ENCODE data around the gene SPATS2.

Gene SPATS2

DNA sequence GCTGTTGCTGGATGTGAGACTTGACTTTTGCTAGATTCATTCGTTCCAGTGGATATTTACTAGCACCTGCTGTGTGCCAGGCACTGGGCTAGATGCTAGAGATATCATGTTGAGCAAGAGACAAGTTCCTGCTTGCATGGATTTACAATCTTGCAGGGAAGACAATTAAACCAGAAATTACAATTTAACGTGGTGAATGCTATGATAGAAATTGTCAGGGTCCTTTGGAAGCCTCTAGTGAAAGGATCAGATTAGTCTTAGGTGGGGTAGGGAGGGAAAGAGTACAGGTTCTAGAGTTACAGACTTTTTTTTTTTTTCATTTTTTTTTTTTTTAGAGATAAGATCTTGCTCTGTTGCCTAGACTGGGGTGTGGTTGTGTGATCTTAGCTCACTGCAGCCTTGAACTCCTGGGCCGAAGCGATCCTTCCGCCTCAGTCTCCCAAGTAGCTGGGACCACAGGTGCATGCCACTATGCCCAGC lies 36.7 kb downstream of the SPATS2 start:
- Histone ChIP-seq H3K27me3 (no peaks in the 10 kb centered on the region), H3K36me3 (peaks cover 21% of the 10 kb centered on the region), H3K27ac (no peak overlapping the region), H3K4me2 (no peak overlapping the region), H3K4me1 (no peaks in the 10 kb centered on the region), H3K9ac (no peak overlapping the region), H3K9me3 (no peaks in the 10 kb centered on the region; the same call in 1 of the 2 replicates), H3K4me3 (no peak overlapping the region), H4K20me1 (peaks cover 80% of the 10 kb centered on the region)
- TF ChIP-seq Cebpa-rat (IDR thresholded peaks at IDR 0.05) = no peak

DNA sequence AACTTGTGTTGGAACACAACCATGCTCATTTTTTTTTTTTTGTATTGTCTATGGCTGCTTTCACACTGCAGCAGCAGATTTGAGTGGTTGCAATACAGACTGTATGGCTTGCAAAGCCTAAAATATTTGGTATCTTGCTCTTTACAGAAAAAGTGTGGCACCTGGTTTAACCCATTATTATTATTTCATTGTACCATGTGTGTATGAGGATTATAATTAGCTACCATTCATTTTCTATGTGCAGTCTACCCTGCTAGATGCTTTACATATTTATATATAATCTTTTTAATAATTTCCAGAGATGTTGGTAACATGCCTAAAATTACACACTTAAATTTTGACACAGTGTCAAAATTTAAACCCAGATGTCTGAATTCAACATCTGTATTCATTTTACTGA lies 37.7 kb downstream of the SPATS2 start:
- no peak for TF ChIP-seq Cebpa-rat (IDR thresholded peaks at IDR 0.05)

DNA sequence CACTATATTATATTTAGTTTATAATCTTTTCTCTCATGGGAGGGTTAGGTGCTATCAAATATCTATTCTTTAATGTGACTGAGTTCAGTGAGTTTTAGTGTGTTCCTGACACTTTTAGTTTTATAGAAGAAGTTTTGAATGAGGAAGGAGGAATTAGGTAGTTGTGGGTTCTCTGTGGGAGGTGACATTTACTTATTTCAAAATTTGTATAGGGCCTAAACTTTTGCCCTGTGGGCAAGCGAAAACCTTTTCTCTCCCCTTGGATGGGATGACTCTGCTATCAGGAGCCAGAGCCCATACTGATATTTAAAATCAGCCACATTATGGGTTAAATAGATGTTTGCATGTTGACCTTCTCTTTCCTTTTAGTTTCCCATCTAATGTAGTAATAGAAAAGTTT lies 43.6 kb downstream of the SPATS2 start:
- Histone ChIP-seq H3K36me3 (peaks cover 30% of the 10 kb centered on the region), H3K27me3 (no peaks in the 10 kb centered on the region), H3K4me2 (no peak overlapping the region), H3K9ac (no peak overlapping the region), H3K4me1 (no peaks in the 10 kb centered on the region), H3K9me3 (no peaks in the 10 kb centered on the region; the same call in 1 of the 2 replicates), H3K4me3 (no peak overlapping the region), H3K27ac (no peak overlapping the region), H4K20me1 (peaks cover 39% of the 10 kb centered on the region)
- TF ChIP-seq Cebpa-rat (IDR thresholded peaks at IDR 0.05) = no peak

More for the DNA sequence above, 37.7 kb downstream of the SPATS2 start:
- no peak overlapping the region for H3K9ac ChIP-seq
- no peaks in the 10 kb centered on the region for H3K4me1 ChIP-seq
- no peak overlapping the region for H3K4me2 ChIP-seq
- H3K4me3 ChIP-seq = no peak overlapping the region
- peaks cover 25% of the 10 kb centered on the region for H3K36me3 ChIP-seq
- H3K27me3 ChIP-seq = no peaks in the 10 kb centered on the region
- peaks cover 72% of the 10 kb centered on the region for H4K20me1 ChIP-seq
- no peak overlapping the region for H3K27ac ChIP-seq
- H3K9me3 ChIP-seq = no peaks in the 10 kb centered on the region; the same call in 1 of the 2 replicates

DNA sequence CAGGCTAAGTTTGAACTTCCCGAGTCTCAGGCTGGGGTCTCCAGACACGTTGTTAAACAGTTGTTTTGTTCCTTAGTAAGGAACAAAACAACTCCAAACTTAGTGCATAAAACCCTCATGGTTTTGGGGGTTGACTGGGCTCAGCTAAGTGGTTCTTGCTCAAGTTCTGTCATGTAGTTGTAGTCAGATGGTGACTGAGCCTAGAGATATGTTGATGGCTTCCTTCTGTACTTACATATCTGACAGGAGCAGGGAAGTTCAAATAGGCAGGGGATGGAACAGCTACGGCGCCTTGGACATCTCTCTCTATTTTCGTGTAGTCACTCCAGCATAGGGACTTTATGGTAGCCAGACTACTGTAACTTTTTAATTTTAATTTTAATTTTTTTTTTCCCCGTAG lies 45.7 kb downstream of the SPATS2 start:
- Histone ChIP-seq H3K4me2 (no peak overlapping the region), H3K36me3 (peaks cover 22% of the 10 kb centered on the region), H3K27me3 (no peaks in the 10 kb centered on the region), H3K4me3 (no peak overlapping the region), H4K20me1 (peaks cover 21% of the 10 kb centered on the region), H3K9ac (no peak overlapping the region), H3K27ac (no peak overlapping the region), H3K9me3 (no peaks in the 10 kb centered on the region), H3K4me1 (no peaks in the 10 kb centered on the region)
- TF ChIP-seq Cebpa-rat (IDR thresholded peaks at IDR 0.05) = no peak

DNA sequence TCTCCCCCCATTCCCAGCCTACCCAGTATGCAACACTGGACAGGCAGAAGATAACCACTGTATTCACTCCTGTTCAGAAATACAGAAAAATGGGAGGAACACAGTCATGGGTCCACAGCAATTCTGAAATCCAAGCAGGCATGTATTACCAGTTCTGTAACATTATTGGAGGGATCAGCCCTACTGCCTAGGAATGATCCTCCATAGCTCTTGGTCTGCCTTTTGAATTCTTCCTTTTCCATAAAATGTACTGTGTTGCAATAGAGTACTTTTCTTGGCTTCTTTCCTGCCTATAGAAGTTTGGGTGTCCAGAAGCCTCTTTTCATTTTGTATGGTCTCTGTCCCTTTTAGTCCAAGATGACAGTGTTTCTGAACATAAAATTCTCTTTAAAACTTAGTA lies 46.5 kb downstream of the SPATS2 start:
- peaks cover 5% of the 10 kb centered on the region for H3K4me1 ChIP-seq
- H3K36me3 ChIP-seq = peaks cover 14% of the 10 kb centered on the region; the same call in 1 of the 2 replicates
- no peaks in the 10 kb centered on the region for H3K9me3 ChIP-seq
- no peak for TF ChIP-seq Cebpa-rat (IDR thresholded peaks at IDR 0.05)
- no peaks in the 10 kb centered on the region for H3K27me3 ChIP-seq
- no peak overlapping the region for H3K27ac ChIP-seq
- H3K4me2 ChIP-seq = no peak overlapping the region
- no peak overlapping the region for H3K4me3 ChIP-seq
- H4K20me1 ChIP-seq = peaks cover 27% of the 10 kb centered on the region
- no peak overlapping the region for H3K9ac ChIP-seq

DNA sequence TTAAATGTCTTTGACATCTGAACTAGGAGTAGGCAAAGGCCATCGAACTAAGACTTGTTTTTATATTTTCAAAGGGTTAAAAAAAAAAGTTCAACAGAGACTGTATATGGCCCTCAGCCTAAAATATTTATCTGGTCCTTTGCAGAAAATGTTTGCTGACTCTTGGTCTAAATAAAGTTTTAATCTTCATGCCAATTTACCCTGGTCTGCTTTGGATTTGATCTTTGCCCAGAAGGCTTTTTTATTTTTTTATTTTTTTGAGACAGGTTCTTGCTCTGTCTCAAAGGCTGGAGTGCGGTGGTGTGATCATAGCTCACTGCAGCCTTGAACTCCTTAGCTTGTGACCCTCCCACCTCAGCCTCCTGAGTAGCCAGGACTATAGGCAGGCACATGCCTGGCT lies 47.1 kb downstream of the SPATS2 start:
- TF ChIP-seq Cebpa-rat (IDR thresholded peaks at IDR 0.05) = no peak
- H3K27me3 ChIP-seq = no peaks in the 10 kb centered on the region
- H3K4me1 ChIP-seq = peaks cover 11% of the 10 kb centered on the region
- H3K4me2 ChIP-seq = no peak overlapping the region
- H3K4me3 ChIP-seq = no peak overlapping the region
- peaks cover 32% of the 10 kb centered on the region for H4K20me1 ChIP-seq
- no peaks in the 10 kb centered on the region for H3K9me3 ChIP-seq
- H3K36me3 ChIP-seq = 0 out of 2 replicates have a peak, but pooled peaks cover 11% of the 10 kb centered on the region
- H3K27ac ChIP-seq = no peak overlapping the region
- no peak overlapping the region for H3K9ac ChIP-seq

DNA sequence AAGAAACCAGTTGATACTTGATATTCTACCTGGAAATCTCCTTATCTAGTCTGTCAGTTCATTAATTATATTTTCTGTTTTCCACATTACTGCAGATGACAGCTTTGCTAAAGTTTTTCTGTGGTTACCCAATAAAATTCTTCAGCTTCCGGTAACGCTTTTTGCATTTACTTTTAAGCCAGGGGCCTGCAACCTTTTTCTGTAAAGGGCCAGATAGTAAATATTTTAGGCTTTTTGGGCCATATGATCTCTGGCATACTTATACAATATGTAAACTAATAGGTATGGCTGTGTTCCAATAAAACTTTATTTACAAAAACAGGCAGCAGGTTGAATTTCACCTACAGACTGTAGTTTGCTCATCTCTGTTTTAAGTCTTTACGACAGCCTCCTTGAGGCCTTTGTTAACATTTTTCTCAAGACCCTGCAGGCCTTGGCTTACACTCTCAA lies 48.3 kb downstream of the SPATS2 start:
- Histone ChIP-seq H4K20me1 (peaks cover 35% of the 10 kb centered on the region), H3K4me2 (no peak overlapping the region), H3K4me1 (peaks cover 12% of the 10 kb centered on the region), H3K9me3 (no peaks in the 10 kb centered on the region), H3K27ac (no peak overlapping the region), H3K4me3 (no peak overlapping the region), H3K9ac (no peak overlapping the region), H3K27me3 (no peaks in the 10 kb centered on the region), H3K36me3 (peaks cover 15% of the 10 kb centered on the region; the same call in 1 of the 2 replicates)
- no peak for TF ChIP-seq Cebpa-rat (IDR thresholded peaks at IDR 0.05)

DNA sequence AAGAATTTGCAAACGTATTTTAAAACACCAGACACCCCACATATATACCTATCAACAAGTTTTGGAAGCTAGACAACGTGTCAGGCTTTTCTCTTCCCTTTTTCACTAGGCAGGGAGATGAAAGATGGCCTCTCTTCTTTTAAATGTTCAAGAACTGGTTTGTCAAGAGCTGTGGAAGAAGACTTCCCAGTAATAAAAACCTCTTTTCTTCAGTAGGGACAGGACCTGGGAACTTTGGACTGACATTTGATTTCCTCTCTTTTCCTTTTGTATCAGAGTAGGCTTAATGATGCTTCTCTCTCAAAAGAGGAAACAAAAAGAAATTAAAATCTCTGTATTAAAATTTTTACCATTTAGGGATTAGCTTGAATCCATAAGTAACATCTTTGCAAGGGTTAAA lies 49.6 kb downstream of the SPATS2 start:
- peaks cover 44% of the 10 kb centered on the region for H4K20me1 ChIP-seq
- H3K27ac ChIP-seq = no peak overlapping the region
- H3K36me3 ChIP-seq = peaks cover 19% of the 10 kb centered on the region; the same call in 1 of the 2 replicates
- H3K4me1 ChIP-seq = peaks cover 12% of the 10 kb centered on the region
- H3K4me2 ChIP-seq = no peak overlapping the region
- no peak for TF ChIP-seq Cebpa-rat (IDR thresholded peaks at IDR 0.05)
- no peak overlapping the region for H3K4me3 ChIP-seq
- no peak overlapping the region for H3K9ac ChIP-seq
- H3K27me3 ChIP-seq = no peaks in the 10 kb centered on the region
- H3K9me3 ChIP-seq = no peaks in the 10 kb centered on the region

DNA sequence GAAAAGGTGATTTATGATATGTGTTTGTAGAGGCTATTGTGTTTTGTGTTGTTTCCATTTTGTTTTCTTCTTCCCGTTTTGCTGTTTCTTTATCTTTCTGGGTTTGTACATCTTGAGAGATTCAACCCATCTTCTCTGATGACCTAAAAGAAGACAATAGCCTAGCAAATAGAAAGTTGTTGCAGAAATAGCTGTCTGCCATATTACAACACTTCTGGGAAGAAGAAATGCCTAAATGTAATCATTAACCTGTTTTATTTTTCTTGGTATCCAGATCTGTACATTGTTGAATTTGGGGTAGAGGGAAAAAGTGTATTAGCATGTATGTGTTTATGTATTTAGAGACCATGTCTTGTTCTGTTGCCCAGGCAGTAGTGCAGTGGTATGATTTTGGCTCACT lies 50.3 kb downstream of the SPATS2 start:
- peaks cover 50% of the 10 kb centered on the region for H4K20me1 ChIP-seq
- H3K9me3 ChIP-seq = no peaks in the 10 kb centered on the region
- no peaks in the 10 kb centered on the region for H3K27me3 ChIP-seq
- H3K9ac ChIP-seq = no peak overlapping the region
- TF ChIP-seq Cebpa-rat (IDR thresholded peaks at IDR 0.05) = no peak
- H3K4me2 ChIP-seq = no peak overlapping the region
- peaks cover 19% of the 10 kb centered on the region; the same call in 1 of the 2 replicates for H3K36me3 ChIP-seq
- no peak overlapping the region for H3K27ac ChIP-seq
- peaks cover 12% of the 10 kb centered on the region for H3K4me1 ChIP-seq
- H3K4me3 ChIP-seq = no peak overlapping the region

DNA sequence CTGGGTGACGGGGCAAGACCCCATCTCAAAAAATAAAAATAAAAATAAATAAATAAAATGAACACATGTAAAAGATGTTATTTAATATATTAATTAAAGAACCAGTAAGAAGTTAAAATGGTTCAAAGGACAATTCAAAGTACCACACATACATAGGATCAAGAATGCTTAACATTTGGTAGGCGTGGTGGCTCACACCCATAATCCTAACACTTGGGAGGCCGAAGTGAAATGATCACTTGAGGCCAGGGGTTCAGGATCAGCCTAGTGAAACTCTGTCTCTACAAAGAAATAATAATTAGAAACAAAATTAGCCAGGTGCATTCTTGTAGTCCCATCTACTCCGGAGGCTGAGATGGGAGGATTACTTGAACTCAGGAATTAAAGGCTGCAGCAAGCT lies 53.3 kb downstream of the SPATS2 start:
- peaks cover 4% of the 10 kb centered on the region; the same call in 1 of the 2 replicates for H3K9me3 ChIP-seq
- H3K4me1 ChIP-seq = peaks cover 12% of the 10 kb centered on the region
- no peak overlapping the region for H3K4me2 ChIP-seq
- peaks cover 29% of the 10 kb centered on the region; the same call in 1 of the 2 replicates for H4K20me1 ChIP-seq
- peaks cover 20% of the 10 kb centered on the region for H3K36me3 ChIP-seq
- H3K4me3 ChIP-seq = no peak overlapping the region
- H3K27me3 ChIP-seq = no peaks in the 10 kb centered on the region
- H3K9ac ChIP-seq = no peak overlapping the region
- no peak for TF ChIP-seq Cebpa-rat (IDR thresholded peaks at IDR 0.05)
- no peak overlapping the region for H3K27ac ChIP-seq

Measured in BLaER1 (cell line).